Muscle of back (tissue), 11 donors: ENCODE measurements around the gene IGFALS. TPM values are rescaled to one million over a fixed set of nuclear protein-coding genes. Genes with fewer than 3 reads are reported as not detected.

Experiments
- DNase-seq, 3 donors: peaks; one replicate each; pipeline versions ENCODE4 v3.0.0 to v3.0.0-alpha.2; 2013
- polyA plus RNA-seq, 10 donors: library from polyadenylated mRNA; unstranded; fragments of 120-200 nt; gene quantifications; one replicate each; pipeline ENCODE4 v1.2.1, GENCODE V29; 2013; ENCODE audit not compliant: insufficient read length in 10 of 10

The IGFALS gene
- polyA plus RNA-seq, 10 donors = 0.21 to 0.49 (median 0.26) TPM; not detected in 1

DNA sequence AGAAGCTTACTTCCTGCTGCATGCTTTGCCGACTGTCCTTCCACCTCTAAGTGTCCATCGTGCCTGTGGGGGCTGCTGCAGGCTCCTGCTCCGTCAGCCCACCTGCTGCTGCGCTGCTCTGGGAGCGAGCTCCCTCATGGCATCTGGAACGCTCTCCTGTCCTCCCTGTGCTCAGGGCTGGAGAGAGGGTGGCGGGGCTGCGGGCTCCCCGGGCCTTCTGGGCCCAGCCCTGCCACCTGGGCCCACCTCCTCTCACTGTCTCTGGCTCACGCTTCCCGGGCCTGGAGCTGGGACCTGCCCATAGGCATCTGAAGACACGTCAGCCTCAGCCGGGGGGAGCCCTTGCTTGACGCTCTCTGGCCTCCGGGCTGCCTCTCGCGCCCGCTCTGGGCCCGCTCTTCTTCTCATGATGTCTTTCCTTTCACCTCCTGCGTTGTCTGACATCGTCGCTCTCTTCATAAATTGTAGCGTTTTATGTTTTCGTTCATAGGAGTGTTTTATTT is 49.1 kb downstream of the IGFALS start:
- no peak for DNase-seq

DNA sequence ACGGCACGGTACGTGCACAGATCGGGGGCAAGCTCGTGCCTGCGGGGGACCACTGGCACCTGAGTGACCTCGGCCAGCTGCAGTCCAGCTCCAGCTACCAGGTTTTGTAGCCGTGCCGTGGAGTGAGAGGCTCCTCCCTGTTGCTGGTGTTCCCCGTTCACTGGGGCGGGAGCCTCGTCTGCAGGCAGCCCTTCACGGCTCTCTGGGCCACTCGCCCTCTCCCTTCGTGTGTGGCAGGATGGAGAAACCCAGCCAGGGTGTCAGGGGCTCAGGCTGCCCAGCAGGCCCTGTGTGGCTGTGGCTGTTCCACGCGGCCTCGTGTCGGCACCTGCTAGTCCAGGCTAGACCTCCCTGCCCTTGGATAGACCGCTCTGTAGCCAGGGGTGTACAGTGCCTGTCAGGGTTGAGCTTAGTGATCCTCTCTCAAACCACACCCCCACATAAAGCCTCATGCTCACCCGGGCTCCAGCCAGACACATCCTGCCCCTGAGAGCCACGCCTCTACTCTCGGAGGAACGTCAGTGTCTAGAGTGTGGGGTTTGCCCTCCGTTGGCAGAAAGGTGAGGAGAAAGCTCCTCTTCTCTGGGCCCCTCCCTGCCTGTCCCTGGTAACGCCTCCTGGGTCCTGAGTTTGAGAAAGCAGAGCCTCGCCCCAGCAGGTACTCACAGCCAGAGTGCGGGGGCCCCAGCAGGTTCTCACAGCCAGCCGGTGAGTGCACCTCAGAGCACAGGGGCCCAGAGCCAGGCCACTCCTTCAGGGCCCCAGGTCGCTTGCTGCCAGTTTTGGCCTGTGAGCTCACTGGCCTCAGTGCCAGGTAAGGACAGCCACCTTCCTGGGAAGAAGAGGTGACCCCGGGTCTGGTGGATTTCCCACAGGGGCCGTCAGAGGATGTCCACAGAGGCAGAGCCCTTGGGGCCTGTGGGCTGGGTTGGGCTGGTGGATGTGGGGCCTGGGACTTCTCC is 49.8 kb downstream of the IGFALS start:
- DNase-seq = no peak

DNA sequence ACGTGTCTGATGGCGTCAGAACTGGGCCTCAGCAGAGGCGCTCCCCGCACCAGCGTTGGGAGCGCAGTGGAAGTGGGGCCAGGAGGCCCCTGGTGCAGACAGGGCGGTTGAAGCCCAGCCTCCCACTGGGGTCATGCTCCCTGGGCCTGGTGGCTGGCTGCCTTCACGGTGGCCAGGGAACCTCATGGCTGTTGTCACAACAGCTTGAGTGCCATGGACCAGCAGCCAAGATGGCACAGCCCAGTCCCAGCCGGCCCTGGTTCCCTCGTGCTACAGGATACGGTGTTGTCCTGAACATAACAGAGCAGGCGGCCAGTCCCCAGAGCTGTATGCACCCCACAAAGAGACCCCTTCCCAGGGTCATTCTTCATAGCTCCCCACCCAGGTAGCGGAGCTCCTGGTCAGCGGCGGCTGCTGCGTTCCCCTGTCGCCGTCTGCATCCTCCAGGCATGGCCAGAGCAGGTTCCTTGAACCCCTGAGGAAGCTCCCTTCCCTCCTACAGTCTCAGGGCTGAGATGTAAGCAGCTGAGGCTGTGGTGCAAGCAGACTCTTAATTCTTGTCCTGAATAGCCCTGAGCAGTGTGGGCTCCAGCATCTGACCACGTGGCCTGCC is 51.8 kb downstream of the IGFALS start:
- DNase-seq = no peak

DNA sequence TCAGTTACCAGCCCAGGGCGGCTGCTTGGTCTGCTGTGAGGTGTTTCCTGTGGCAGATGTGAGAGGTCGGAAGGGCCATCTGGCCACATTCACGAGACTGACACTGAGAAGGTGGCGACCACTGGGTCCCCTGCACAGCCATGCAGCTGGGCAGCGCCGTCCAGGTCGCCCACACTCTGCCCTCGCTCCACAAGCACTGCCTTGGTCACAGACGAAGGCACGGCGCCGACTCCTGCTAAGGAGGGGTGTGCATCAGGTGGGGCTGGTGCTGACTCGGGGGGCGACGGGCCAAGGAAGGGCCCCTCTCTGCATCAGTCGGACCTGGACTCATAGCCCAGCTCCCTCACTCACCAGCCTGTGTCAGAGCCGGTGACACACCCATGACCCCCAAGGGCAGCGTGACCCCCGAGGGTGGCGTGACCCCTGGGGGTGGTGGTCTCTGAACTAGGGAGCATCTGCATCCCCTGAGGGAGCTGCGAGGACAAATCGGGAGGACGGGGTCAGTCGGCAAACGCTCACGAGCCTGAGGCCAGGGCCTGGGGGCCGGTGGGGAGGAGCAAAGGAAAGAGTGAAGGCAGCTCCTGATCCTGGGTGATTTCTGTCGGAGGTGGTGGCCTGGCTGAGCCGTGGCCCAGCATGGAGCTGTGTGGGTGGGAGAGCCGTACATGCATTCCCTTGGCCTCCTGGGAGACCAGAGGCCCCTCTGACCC is 52.6 kb downstream of the IGFALS start:
- DNase-seq = no peak

Other genes with a start within 250 kb of the IGFALS start
- 10 to 100 TPM in 7 of 10 donors, 1 to 10 TPM in 3; 9.6 to 15.8 (median 10.7) TPM for gene IFT140, start 181.6 kb downstream of the IGFALS start, polyA plus RNA-seq
- 10 to 100 TPM; 10.5 to 20.8 (median 14.9) TPM for gene CRAMP1, start 181.3 kb downstream of the IGFALS start, polyA plus RNA-seq
- gene JPT2, start 115.4 kb downstream of the IGFALS start, polyA plus RNA-seq = 10 to 100 TPM; 31.0 to 53.6 (median 40.0) TPM
- gene MAPK8IP3, start 87.5 kb downstream of the IGFALS start, polyA plus RNA-seq = 10 to 100 TPM; 26.7 to 62.9 (median 42.3) TPM
- gene NME3, start 22.2 kb downstream of the IGFALS start, polyA plus RNA-seq = 10 to 100 TPM; 11.2 to 33.1 (median 17.3) TPM
- gene EME2, start 20.9 kb downstream of the IGFALS start, polyA plus RNA-seq = 1 to 10 TPM; 3.5 to 8.5 (median 5.5) TPM
- gene MRPS34, start 20.6 kb downstream of the IGFALS start, polyA plus RNA-seq = 10 to 100 TPM; 31.4 to 56.5 (median 38.5) TPM
- gene SPSB3, start 11.1 kb downstream of the IGFALS start, polyA plus RNA-seq = 10 to 100 TPM; 15.3 to 24.8 (median 22.5) TPM
- 10 to 100 TPM; 28.6 to 49.6 (median 35.7) TPM for gene NUBP2, start 10.7 kb downstream of the IGFALS start, polyA plus RNA-seq
- gene HAGH, start 33.1 kb upstream of the IGFALS start, polyA plus RNA-seq = 10 to 100 TPM; 28.9 to 45.3 (median 35.9) TPM
- 10 to 100 TPM; 14.5 to 25.5 (median 18.7) TPM for gene FAHD1, start 33.5 kb upstream of the IGFALS start, polyA plus RNA-seq
- gene MEIOB, start 78.5 kb upstream of the IGFALS start, polyA plus RNA-seq = 1 to 10 TPM in 1 of 10 donors, under 1 TPM in 8, not detected in 1; 0.08 to 2.4 (median 0.50) TPM
- gene HS3ST6, start 124.7 kb upstream of the IGFALS start, polyA plus RNA-seq = 1 to 10 TPM in 2 of 10 donors, not detected in 8; 1.6 to 4.3 TPM
- gene MSRB1, start 149.5 kb upstream of the IGFALS start, polyA plus RNA-seq = 10 to 100 TPM; 17.6 to 40.8 (median 27.6) TPM
- 10 to 100 TPM in 9 of 10 donors, 1 to 10 TPM in 1; 9.1 to 73.5 (median 46.2) TPM for gene RPL3L, start 161.0 kb upstream of the IGFALS start, polyA plus RNA-seq
- 100 to 1,000 TPM; 111 to 148 (median 127) TPM for gene NDUFB10, start 165.8 kb upstream of the IGFALS start, polyA plus RNA-seq
- 1,000 to 10,000 TPM; 2,391 to 3,374 (median 3,214) TPM for gene RPS2, start 171.1 kb upstream of the IGFALS start, polyA plus RNA-seq
- gene RNF151, start 173.2 kb upstream of the IGFALS start, polyA plus RNA-seq = not detected
- 10 to 100 TPM; 18.7 to 35.0 (median 27.8) TPM for gene TBL3, start 178.3 kb upstream of the IGFALS start, polyA plus RNA-seq
- gene NOXO1, start 187.8 kb upstream of the IGFALS start, polyA plus RNA-seq = 1 to 10 TPM in 4 of 10 donors, under 1 TPM in 6; 0.18 to 1.5 (median 0.77) TPM
- gene GFER, start 190.5 kb upstream of the IGFALS start, polyA plus RNA-seq = 10 to 100 TPM; 12.4 to 18.7 (median 15.5) TPM
- gene SYNGR3, start 196.3 kb upstream of the IGFALS start, polyA plus RNA-seq = 1 to 10 TPM in 5 of 10 donors, under 1 TPM in 5; 0.46 to 2.1 (median 0.98) TPM
- gene ZNF598, start 216.1 kb upstream of the IGFALS start, polyA plus RNA-seq = 10 to 100 TPM; 13.7 to 25.1 (median 18.8) TPM
- gene NPW, start 226.1 kb upstream of the IGFALS start, polyA plus RNA-seq = 1 to 10 TPM in 6 of 10 donors, under 1 TPM in 4; 0.59 to 4.1 (median 1.3) TPM
- 10 to 100 TPM; 28.3 to 62.6 (median 36.9) TPM for gene NHERF2, start 233.2 kb upstream of the IGFALS start, polyA plus RNA-seq